HepG2 (cell line): ENCODE measurements around the gene CPNE5. TPM values are rescaled to one million over a fixed set of nuclear protein-coding genes. Genes with fewer than 3 reads are reported as not detected.

ENCODE experiments used
- ATAC-seq: fragments of 200-7000 bp; cut with Tn5 transposase; 3 replicates; pipeline ENCODE4 v1.9.1; 2020; ENCODE audit warnings: mild to moderate bottlenecking, moderate library complexity
- BruUV-seq: library from RNA; stranded (reverse); fragments of 400-500 nt; replicated peaks from 2 replicates; lab custom pipeline; 2021; lab: Mats Ljungman, UMichigan
- CTCF ChIA-PET: fragments of 300-600 bp; formaldehyde crosslinking; extraction: SDS; loops from one replicate; lab custom pipeline; 2021; ENCODE audit warnings: low total read pairs, inconsistent platforms, low intra/inter-chr PET ratio; lab: Yijun Ruan, JAX
- POLR2A ChIA-PET: fragments of 350-600 bp; sonication (Branson Sonifier 250); formaldehyde crosslinking; loops from one replicate; lab custom pipeline; 2020; ENCODE audit warnings: antibody characterized with exemption, inconsistent platforms; lab: Yijun Ruan, JAX
- DNase-seq: peaks from one replicate; pipeline ENCODE4 v3.0.0-alpha.2; 2015; ENCODE audit warnings: low spot score
- FAIRE-seq: peaks from 3 replicates; lab custom pipeline; 2011; peaks lifted over from hg19 to GRCh38; lab: Jason Lieb, UNC
- H2AFZ ChIP-seq: one replicate; pipeline ENCODE4 v1.6.1; 2011; ENCODE audit warnings: low read length, inconsistent platforms
- H3K27ac ChIP-seq: fragments of 300-600 bp; 3 replicates; pipeline ENCODE4 v1.8.0; 2011; ENCODE audit warnings: mixed run types, mild to moderate bottlenecking, mixed read lengths, low read length, inconsistent platforms; ENCODE audit not compliant: insufficient read depth; ENCODE audit errors: extremely low read length
- H3K27me3 ChIP-seq, 2 experiments: fragments of 200-600 bp in 1 of 2; 2 replicates in 1 of 2; 3 replicates in 1 of 2; pipeline versions ENCODE4 v1.6.0 to v1.8.0; 2011; ENCODE audit warnings: low read length in 2 of 2, mild to moderate bottlenecking in 2 of 2, moderate library complexity in 2 of 2, inconsistent platforms in 1 of 2; ENCODE audit not compliant: insufficient read depth in 2 of 2, control insufficient read depth in 1 of 2
- H3K36me3 ChIP-seq, 2 experiments: fragments of 200-600 bp in 1 of 2; replicated peaks in 1 of 2; 2 replicates in 1 of 2; 3 replicates in 1 of 2; pipeline versions ENCODE4 v1.5.1 to v1.8.0; 2011; ENCODE audit warnings: low read length in 2 of 2, inconsistent platforms in 1 of 2; ENCODE audit not compliant: insufficient read depth in 2 of 2, control insufficient read depth in 1 of 2
- H3K4me1 ChIP-seq: 2 replicates; pipeline ENCODE4 v1.5.1; 2012; ENCODE audit warnings: low read length, inconsistent platforms; ENCODE audit not compliant: insufficient read depth
- H3K4me2 ChIP-seq: 2 replicates; pipeline ENCODE4 v1.6.0; 2011; ENCODE audit warnings: low read depth, low read length, inconsistent platforms
- H3K4me3 ChIP-seq, 3 experiments: fragments of 200-600 bp in 1 of 3; sonication (generic), shearing (Covaris generic) in 1 of 3; replicated peaks in 1 of 3; 2 replicates each; pipeline ENCODE4 v1.5.1; 2011 to 2016; ENCODE audit warnings: low read length in 3 of 3, inconsistent platforms in 2 of 3, low read depth in 2 of 3, mild to moderate bottlenecking in 2 of 3, control low read depth in 1 of 3, mixed read lengths in 1 of 3; ENCODE audit not compliant: insufficient read depth in 1 of 3
- H3K79me2 ChIP-seq: one replicate; pipeline ENCODE4 v1.6.1; 2011; ENCODE audit warnings: low read length, inconsistent platforms; ENCODE audit not compliant: insufficient read depth
- H3K9ac ChIP-seq: 2 replicates; pipeline ENCODE4 v1.6.0; 2011; ENCODE audit warnings: mild to moderate bottlenecking, low read depth, low read length, inconsistent platforms; ENCODE audit not compliant: insufficient read depth
- H3K9me3 ChIP-seq: 2 replicates; pipeline ENCODE4 v1.5.1; 2012; ENCODE audit warnings: mild to moderate bottlenecking, low read length
- H4K20me1 ChIP-seq: 2 replicates; pipeline ENCODE4 v1.6.0; 2011; ENCODE audit warnings: inconsistent platforms, mild to moderate bottlenecking, low read length, moderate library complexity; ENCODE audit not compliant: insufficient read depth
- AGO1 ChIP-seq: fragments of 200-400 bp; formaldehyde crosslinking; IDR thresholded peaks from 2 replicates; pipeline ENCODE4 v1.6.1; 2017; ENCODE audit warnings: mild to moderate bottlenecking, low read depth, low read length, moderate library complexity; ENCODE audit not compliant: poor library complexity, severe bottlenecking
- FOXA3 ChIP-seq: IDR thresholded peaks from 2 replicates; pipeline ENCODE4 v1.6.1; 2016; ENCODE audit warnings: missing genetic modification reagents, missing compliant biosample characterization
- MTERF4 ChIP-seq: sonication (generic); formaldehyde crosslinking; IDR thresholded peaks from 2 replicates; pipeline ENCODE4 v1.8.0; 2023; ENCODE audit warnings: mild to moderate bottlenecking, missing genetic modification reagents
- PTBP1 ChIP-seq: fragments of 200-400 bp; formaldehyde crosslinking; IDR thresholded peaks from 2 replicates; pipeline ENCODE4 v1.6.1; 2018; ENCODE audit warnings: low read length, low read depth; ENCODE audit not compliant: poor library complexity, severe bottlenecking
- RBAK ChIP-seq: sonication (generic); formaldehyde crosslinking; IDR thresholded peaks from 2 replicates; pipeline ENCODE4 v1.5.1; 2020; ENCODE audit warnings: mild to moderate bottlenecking, missing genetic modification reagents
- ZNF337 ChIP-seq: sonication (generic); formaldehyde crosslinking; IDR thresholded peaks from 2 replicates; pipeline ENCODE4 v1.5.1; 2020; ENCODE audit warnings: missing genetic modification reagents, low read depth, mild to moderate bottlenecking, borderline replicate concordance
- ZNF775 ChIP-seq: sonication (generic); formaldehyde crosslinking; IDR thresholded peaks from 2 replicates; pipeline ENCODE4 v1.4.0; 2020; ENCODE audit warnings: missing genetic modification reagents, mild to moderate bottlenecking, moderate library complexity, borderline replicate concordance
- WGBS: methylation state at CpG from one replicate; pipeline ENCODE4 v1.1.6; 2017; ENCODE audit warnings: low lambda C conversion rate; 5-methylcytosine and 5-hydroxymethylcytosine counted together
- in situ Hi-C: cut with HindIII; loops from 2 replicates; pipeline ENCODE4 v1.10.0; 2017; ENCODE audit warnings: low pct_unique_long_range_greater_than_20kb; ENCODE audit not compliant: extremely low pct_ligation_motif_present
- intact Hi-C: fragments of 100-400 bp; cut with micrococcal nuclease; formaldehyde crosslinking; loops from one replicate; pipeline ENCODE4 v1.10.0; 2022; ENCODE audit not compliant: unreplicated experiment
- polyA plus RNA-seq, 8 experiments: library from polyadenylated mRNA; depleted of rRNA in 3 of 8; stranded (reverse) in 7 of 8; unstranded in 1 of 8; fragments of >200 nt; fragmentation: Illumina TruSeq in 4 of 8; extraction: Trizol in 4 of 8; gene quantifications; 2 replicates each; pipeline versions ENCODE4 v1.2.1 to v1.2.3, GENCODE V29; 2011 to 2016; ENCODE audit warnings: low read depth in 4 of 8, missing spikeins in 1 of 8, mixed read lengths in 1 of 8; ENCODE audit not compliant: insufficient read depth in 1 of 8
- total RNA-seq, 5 experiments: library from RNA; depleted of rRNA; stranded (reverse); fragments of >200 nt; fragmentation: Illumina TruSeq; extraction: Trizol; gene quantifications; 2 replicates each; pipeline ENCODE4 v1.2.3, GENCODE V29; 2016; ENCODE audit warnings: low read depth in 1 of 5
- TF ChIP-seq, protein P1 (sequence below): sonication (generic); formaldehyde crosslinking; IDR thresholded peaks from 2 replicates; pipeline ENCODE4 v1.4.0; 2020; ENCODE audit warnings: low read depth, missing genetic modification reagents

Gene CPNE5
- total and polyA plus RNA-seq, 2 of the 13 experiments (the other 11 are each of a cell fraction or from before 2014, with no cell fraction given) = 0.16 TPM; not detected in 1

DNA sequence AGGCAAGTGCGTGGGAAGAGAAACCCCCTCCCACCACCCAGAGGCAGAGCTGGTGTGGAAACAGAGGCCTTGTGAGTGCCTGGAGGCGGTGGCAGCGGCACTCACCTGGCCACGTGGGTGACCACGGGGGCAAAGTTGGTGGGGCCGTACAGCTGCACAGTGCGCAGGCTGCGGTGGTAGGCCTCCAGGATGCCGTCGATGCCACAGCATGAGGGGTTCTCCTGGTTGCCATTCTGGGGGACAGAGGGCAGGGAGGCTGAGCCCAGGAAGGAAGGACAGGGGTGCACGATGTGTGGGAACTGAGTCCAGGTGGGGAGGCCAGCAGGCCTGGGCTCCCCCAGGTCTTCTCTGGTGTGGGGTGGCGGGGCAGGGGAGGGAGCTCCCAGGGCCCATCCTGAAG lies 94.0 kb downstream of the CPNE5 start:
- TF ChIP-seq, protein P1, sequence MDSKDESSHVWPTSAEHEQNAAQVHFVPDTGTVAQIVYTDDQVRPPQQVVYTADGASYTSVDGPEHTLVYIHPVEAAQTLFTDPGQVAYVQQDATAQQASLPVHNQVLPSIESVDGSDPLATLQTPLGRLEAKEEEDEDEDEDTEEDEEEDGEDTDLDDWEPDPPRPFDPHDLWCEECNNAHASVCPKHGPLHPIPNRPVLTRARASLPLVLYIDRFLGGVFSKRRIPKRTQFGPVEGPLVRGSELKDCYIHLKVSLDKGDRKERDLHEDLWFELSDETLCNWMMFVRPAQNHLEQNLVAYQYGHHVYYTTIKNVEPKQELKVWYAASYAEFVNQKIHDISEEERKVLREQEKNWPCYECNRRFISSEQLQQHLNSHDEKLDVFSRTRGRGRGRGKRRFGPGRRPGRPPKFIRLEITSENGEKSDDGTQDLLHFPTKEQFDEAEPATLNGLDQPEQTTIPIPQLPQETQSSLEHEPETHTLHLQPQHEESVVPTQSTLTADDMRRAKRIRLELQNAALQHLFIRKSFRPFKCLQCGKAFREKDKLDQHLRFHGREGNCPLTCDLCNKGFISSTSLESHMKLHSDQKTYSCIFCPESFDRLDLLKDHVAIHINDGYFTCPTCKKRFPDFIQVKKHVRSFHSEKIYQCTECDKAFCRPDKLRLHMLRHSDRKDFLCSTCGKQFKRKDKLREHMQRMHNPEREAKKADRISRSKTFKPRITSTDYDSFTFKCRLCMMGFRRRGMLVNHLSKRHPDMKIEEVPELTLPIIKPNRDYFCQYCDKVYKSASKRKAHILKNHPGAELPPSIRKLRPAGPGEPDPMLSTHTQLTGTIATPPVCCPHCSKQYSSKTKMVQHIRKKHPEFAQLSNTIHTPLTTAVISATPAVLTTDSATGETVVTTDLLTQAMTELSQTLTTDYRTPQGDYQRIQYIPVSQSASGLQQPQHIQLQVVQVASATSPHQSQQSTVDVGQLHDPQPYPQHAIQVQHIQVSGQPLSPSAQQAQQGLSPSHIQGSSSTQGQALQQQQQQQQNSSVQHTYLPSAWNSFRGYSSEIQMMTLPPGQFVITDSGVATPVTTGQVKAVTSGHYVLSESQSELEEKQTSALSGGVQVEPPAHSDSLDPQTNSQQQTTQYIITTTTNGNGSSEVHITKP (CRISPR knock-in tag) = no peak
- no peak for TF ChIP-seq PTBP1
- TF ChIP-seq RBAK (CRISPR knock-in tag) = no peak
- no peak for TF ChIP-seq AGO1
- TF ChIP-seq ZNF337 (CRISPR knock-in tag) = no peak
- no peak for TF ChIP-seq FOXA3 (CRISPR knock-in tag)
- no peak for TF ChIP-seq ZNF775 (CRISPR knock-in tag)
- no peak for TF ChIP-seq MTERF4
- H3K9ac ChIP-seq = no peak overlapping the region
- H3K4me2 ChIP-seq = no peak overlapping the region
- intact Hi-C loops = no loop called here
- WGBS = 53% methylated on average over 11 of the region's 12 CpGs
- H3K4me3 ChIP-seq = no peak overlapping the region
- in situ Hi-C loops = no loop called here
- no peak overlapping the region for H2AFZ ChIP-seq
- no peaks in the 10 kb centered on the region for H3K9me3 ChIP-seq
- H3K27me3 ChIP-seq = peaks cover 13 to 77% of the 10 kb centered on the region in 2 experiments; a peak in 4 of 5 replicates
- FAIRE-seq (no peak), ATAC-seq (no peak), DNase-seq (no peak)
- no peaks in the 10 kb centered on the region for H3K4me1 ChIP-seq
- BruUV-seq = no TSS peak
- no peaks in the 10 kb centered on the region for H4K20me1 ChIP-seq
- ChIA-PET POLR2A (no interaction called here), CTCF (no interaction called here)
- no peaks in the 10 kb centered on the region for H3K79me2 ChIP-seq
- H3K27ac ChIP-seq = no peak overlapping the region
- H3K36me3 ChIP-seq = no peaks in the 10 kb centered on the region
